Dendritic cell treated with granulocyte-macrophage colony-stimulating factor and Interleukin-4, amounts not matched to agents 40 ng/mL and 50 ng/mL, for 4 days (primary cell): ENCODE results near the gene RNF151.
A peak's percentile ranks its signal among the peaks of the same experiment; 100 is the strongest.

ENCODE experiments used
- H3K27ac Mint-ChIP-seq: one replicate; pipeline ENCODE4 v1.8.0; 2022; ENCODE audit warnings: mild to moderate bottlenecking, mixed read lengths
- H3K27me3 Mint-ChIP-seq: one replicate; pipeline ENCODE4 v1.8.0; 2022; ENCODE audit warnings: mild to moderate bottlenecking, mixed read lengths
- H3K36me3 Mint-ChIP-seq: one replicate; pipeline ENCODE4 v1.8.0; 2022; ENCODE audit warnings: low read depth, mixed read lengths
- H3K4me1 Mint-ChIP-seq: one replicate; pipeline ENCODE4 v1.8.0; 2022; ENCODE audit warnings: low read depth, mixed read lengths
- H3K4me3 Mint-ChIP-seq: one replicate; pipeline ENCODE4 v1.8.0; 2022; ENCODE audit warnings: mild to moderate bottlenecking, moderate library complexity, mixed read lengths
- H3K9me3 Mint-ChIP-seq: one replicate; pipeline ENCODE4 v1.8.0; 2022; ENCODE audit warnings: mixed read lengths
- intact Hi-C: fragments of 100-400 bp; cut with micrococcal nuclease; formaldehyde crosslinking; loops from one replicate; pipeline ENCODE4 v1.15.0; 2022

The RNF151 gene

GRCh38 chr16:1992704-1993317 lies 26.2 kb downstream of the RNF151 start:
- H3K27me3 Mint-ChIP-seq, result peaks cover 45% of the 10 kb centered on the region
- peaks cover 17% of the 10 kb centered on the region for H3K36me3 Mint-ChIP-seq
- peaks cover 15% of the 10 kb centered on the region for H3K4me1 Mint-ChIP-seq
- H3K9me3 Mint-ChIP-seq, result no peaks in the 10 kb centered on the region
- H3K27ac Mint-ChIP-seq, result peak overlapping the region; percentile 32
- intact Hi-C loops, result no loop called here
- H3K4me3 Mint-ChIP-seq, result no peak overlapping the region

- intact Hi-C loops, result no loop called here
- H3K4me3 Mint-ChIP-seq, result no peak overlapping the region
- peaks cover 15% of the 10 kb centered on the region for H3K4me1 Mint-ChIP-seq
- H3K27me3 Mint-ChIP-seq, result peaks cover 38% of the 10 kb centered on the region
- peaks cover 25% of the 10 kb centered on the region for H3K36me3 Mint-ChIP-seq
- peak overlapping the region; percentile 32 for H3K27ac Mint-ChIP-seq
- H3K9me3 Mint-ChIP-seq, result no peaks in the 10 kb centered on the region
These were observed 27.1 kb downstream of the RNF151 start for GRCh38 chr16:1993731-1994131.

- H3K4me3 Mint-ChIP-seq, result no peak overlapping the region
- peaks cover 65% of the 10 kb centered on the region for H3K36me3 Mint-ChIP-seq
- intact Hi-C loops, result no loop called here
- no peak overlapping the region for H3K27ac Mint-ChIP-seq
- H3K27me3 Mint-ChIP-seq, result peaks cover 9% of the 10 kb centered on the region
- no peaks in the 10 kb centered on the region for H3K9me3 Mint-ChIP-seq
- peaks cover 12% of the 10 kb centered on the region for H3K4me1 Mint-ChIP-seq
These were observed 31.1 kb downstream of the RNF151 start for GRCh38 chr16:1997494-1998359.

- intact Hi-C loops, result no loop called here
- H3K4me1 Mint-ChIP-seq, result peaks cover 12% of the 10 kb centered on the region
- peaks cover 72% of the 10 kb centered on the region for H3K36me3 Mint-ChIP-seq
- H3K4me3 Mint-ChIP-seq, result no peak overlapping the region
- peaks cover 2% of the 10 kb centered on the region for H3K27me3 Mint-ChIP-seq
- H3K27ac Mint-ChIP-seq, result no peak overlapping the region
- no peaks in the 10 kb centered on the region for H3K9me3 Mint-ChIP-seq
These were observed 31.7 kb downstream of the RNF151 start for GRCh38 chr16:1998360-1998835.

GRCh38 chr16:1998852-1999801 lies 32.5 kb downstream of the RNF151 start:
- Mint-ChIP-seq H3K4me1 (peaks cover 14% of the 10 kb centered on the region), H3K27me3 (no peaks in the 10 kb centered on the region), H3K9me3 (no peaks in the 10 kb centered on the region), H3K4me3 (no peak overlapping the region), H3K27ac (no peak overlapping the region), H3K36me3 (peaks cover 74% of the 10 kb centered on the region)
- intact Hi-C loops, result no loop called here

- H3K27me3 Mint-ChIP-seq, result no peaks in the 10 kb centered on the region
- H3K36me3 Mint-ChIP-seq, result peaks cover 81% of the 10 kb centered on the region
- H3K27ac Mint-ChIP-seq, result no peak overlapping the region
- H3K4me3 Mint-ChIP-seq, result no peak overlapping the region
- H3K4me1 Mint-ChIP-seq, result peaks cover 23% of the 10 kb centered on the region
- no peaks in the 10 kb centered on the region for H3K9me3 Mint-ChIP-seq
- intact Hi-C loops, result no loop called here
These were observed 33.3 kb downstream of the RNF151 start for GRCh38 chr16:1999866-2000514.

DNA sequence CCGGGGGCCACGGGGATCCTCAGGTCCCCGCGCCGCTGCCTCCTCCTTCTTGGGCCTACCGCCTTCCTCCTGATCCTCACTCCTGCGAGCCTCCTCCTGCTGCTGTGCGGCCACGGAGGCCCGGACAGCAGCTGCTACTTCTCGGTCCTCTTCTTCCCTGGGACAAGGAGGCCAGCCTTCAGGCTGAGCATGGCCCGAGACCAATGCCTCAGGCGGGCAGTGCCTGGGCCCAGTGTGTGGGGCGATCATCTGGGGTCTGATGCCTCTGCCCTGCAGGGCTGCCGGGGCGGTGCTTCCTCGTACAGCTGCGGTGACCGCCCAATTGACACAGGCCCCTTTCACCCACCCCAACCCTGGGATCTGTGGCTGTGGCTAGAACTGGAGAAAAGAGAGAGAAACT lies 34.4 kb downstream of the RNF151 start:
- Mint-ChIP-seq H3K36me3 (peaks cover 90% of the 10 kb centered on the region), H3K27ac (no peak overlapping the region), H3K4me3 (no peak overlapping the region), H3K4me1 (peaks cover 33% of the 10 kb centered on the region), H3K9me3 (no peaks in the 10 kb centered on the region), H3K27me3 (peaks cover 1% of the 10 kb centered on the region)
- intact Hi-C loops, result no loop called here

DNA sequence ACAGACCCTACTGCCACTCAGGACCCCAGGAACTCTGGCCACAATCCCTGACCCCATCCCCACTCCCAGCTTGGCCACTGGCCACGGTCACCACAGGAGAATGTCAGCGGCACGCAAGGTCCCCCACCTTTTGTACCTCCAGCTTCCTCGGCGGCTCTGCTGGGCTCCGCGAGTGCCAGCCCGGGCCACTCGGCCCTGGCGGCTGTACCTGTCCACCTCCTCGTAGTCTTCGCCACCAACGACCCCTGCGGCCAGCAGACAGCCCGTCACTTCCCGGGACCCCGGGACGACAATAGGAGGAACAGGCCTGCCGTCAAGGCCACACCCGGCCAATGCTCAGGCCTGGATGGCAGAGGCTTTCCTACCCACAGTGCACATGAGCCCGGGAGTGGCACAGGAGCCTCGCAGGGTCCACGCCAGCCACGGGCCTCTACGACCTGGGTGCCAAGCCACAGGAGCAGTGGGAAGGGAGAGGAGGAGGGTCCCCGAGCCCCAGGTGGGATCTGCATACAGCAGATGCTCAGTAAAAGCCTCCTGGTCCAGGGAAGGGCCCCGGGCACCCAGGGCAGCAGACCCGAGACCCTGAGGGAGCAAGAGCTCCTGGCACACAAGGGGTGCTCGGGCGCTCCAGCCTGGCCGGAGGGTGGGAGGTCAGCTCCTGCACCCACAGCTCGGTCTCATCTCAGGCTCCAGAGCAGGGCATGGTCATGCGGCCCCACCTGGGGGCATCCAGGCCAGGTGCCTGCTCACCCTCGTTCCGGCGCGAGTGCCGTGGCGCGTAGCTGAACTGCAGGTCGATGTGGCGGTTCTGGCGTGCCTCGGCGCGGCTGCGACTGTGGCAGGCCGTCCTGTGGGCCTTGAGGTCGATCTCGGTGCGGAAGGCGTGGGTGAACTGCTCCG lies 35.0 kb downstream of the RNF151 start:
- no peaks in the 10 kb centered on the region for H3K9me3 Mint-ChIP-seq
- intact Hi-C loops, result no loop called here
- peaks cover 92% of the 10 kb centered on the region for H3K36me3 Mint-ChIP-seq
- H3K4me3 Mint-ChIP-seq, result no peak overlapping the region
- H3K4me1 Mint-ChIP-seq, result peaks cover 40% of the 10 kb centered on the region
- H3K27me3 Mint-ChIP-seq, result peaks cover 2% of the 10 kb centered on the region
- no peak overlapping the region for H3K27ac Mint-ChIP-seq

DNA sequence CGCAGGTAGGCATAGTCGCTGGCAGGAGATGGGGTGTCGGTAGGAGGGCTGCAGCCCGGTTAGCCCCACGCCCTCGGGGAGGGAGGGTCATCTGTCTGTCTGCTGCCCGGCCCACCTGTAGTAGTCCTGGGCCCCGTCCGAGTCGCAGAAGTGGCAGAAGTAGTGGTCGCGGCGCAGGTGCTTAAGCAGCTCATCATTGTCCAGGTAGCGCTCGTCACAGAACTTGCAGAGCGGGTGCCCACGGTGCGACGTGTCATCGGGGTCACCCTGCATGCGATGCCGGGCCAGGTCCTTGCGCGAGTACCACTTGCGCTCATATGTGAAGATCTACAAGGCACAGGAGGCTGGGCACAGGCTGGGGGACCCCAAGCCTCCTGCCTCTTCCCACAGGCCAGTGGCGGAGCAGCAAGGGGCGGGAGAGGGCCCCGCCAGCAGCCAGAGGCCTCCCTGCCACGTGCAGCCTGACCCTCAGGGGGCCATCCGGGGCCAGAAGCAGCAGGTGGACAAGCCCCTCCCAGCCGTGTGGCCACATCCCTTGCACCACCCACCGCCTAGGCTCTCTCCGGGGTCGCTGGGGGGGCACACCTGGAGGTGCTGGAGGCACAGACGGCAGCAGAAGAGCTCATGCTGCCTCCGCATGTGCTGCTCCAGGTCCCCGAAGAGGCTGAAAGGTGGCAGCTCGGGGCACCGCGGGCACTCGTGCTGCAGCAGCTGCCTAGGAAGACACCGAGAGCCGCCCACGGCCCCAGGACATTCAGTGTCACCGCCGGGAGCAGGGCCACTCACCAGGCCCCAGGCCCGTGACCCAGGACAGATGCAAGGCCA lies 36.0 kb downstream of the RNF151 start:
- Mint-ChIP-seq H3K36me3 (peaks cover 90% of the 10 kb centered on the region), H3K4me3 (no peak overlapping the region), H3K4me1 (peaks cover 49% of the 10 kb centered on the region), H3K27ac (no peak overlapping the region), H3K9me3 (no peaks in the 10 kb centered on the region), H3K27me3 (peaks cover 2% of the 10 kb centered on the region)
- intact Hi-C loops, result no loop called here

GRCh38 chr16:2003231-2003826 lies 36.7 kb downstream of the RNF151 start:
- Mint-ChIP-seq H3K4me1 (peaks cover 56% of the 10 kb centered on the region), H3K27me3 (peaks cover 2% of the 10 kb centered on the region), H3K27ac (no peak overlapping the region), H3K36me3 (peaks cover 90% of the 10 kb centered on the region), H3K9me3 (no peaks in the 10 kb centered on the region), H3K4me3 (no peak overlapping the region)
- intact Hi-C loops, result no loop called here

- no peaks in the 10 kb centered on the region for H3K9me3 Mint-ChIP-seq
- intact Hi-C loops, result loop anchor here (1.0 kb wide), 1 partner anchor 149 kb away; no protein-coding TSS in a partner anchor
- H3K27me3 Mint-ChIP-seq, result peaks cover 2% of the 10 kb centered on the region
- peak overlapping the region; percentile 5 for H3K4me3 Mint-ChIP-seq
- H3K36me3 Mint-ChIP-seq, result peaks cover 86% of the 10 kb centered on the region
- peaks cover 63% of the 10 kb centered on the region for H3K4me1 Mint-ChIP-seq
- H3K27ac Mint-ChIP-seq, result peak overlapping the region; percentile 40
These were observed 37.4 kb downstream of the RNF151 start for GRCh38 chr16:2003827-2004641.
